ENCODE measurements around the gene MED13L.

The MED13L gene

DNA sequence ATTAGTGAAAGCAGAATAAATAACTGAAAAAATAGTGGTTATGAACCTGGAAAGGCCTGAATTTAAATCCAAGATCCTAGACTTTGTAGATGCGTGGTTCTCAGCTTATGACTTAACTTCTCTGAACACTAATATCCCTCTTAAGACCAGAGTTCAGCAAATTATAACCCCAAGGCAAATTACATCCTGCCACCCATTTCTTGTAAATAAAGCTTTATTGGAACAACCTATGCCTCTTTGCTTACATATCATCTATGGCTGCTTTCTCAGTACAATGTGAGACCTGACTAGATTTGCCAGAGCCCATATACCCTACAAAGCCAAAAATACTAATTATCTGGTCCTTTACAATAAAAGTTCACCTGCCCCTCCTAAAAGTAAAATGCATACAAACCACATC, 199.1 kb downstream of the MED13L start:
- no peak for TF ChIP-seq ZFX (IDR thresholded peaks at IDR 0.05; ENCODE audit: borderline replicate concordance)
- TF ChIP-seq, protein P1, sequence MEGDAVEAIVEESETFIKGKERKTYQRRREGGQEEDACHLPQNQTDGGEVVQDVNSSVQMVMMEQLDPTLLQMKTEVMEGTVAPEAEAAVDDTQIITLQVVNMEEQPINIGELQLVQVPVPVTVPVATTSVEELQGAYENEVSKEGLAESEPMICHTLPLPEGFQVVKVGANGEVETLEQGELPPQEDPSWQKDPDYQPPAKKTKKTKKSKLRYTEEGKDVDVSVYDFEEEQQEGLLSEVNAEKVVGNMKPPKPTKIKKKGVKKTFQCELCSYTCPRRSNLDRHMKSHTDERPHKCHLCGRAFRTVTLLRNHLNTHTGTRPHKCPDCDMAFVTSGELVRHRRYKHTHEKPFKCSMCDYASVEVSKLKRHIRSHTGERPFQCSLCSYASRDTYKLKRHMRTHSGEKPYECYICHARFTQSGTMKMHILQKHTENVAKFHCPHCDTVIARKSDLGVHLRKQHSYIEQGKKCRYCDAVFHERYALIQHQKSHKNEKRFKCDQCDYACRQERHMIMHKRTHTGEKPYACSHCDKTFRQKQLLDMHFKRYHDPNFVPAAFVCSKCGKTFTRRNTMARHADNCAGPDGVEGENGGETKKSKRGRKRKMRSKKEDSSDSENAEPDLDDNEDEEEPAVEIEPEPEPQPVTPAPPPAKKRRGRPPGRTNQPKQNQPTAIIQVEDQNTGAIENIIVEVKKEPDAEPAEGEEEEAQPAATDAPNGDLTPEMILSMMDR (IDR thresholded peaks at IDR 0.05): no peak
- no peak overlapping the region for H3K27ac ChIP-seq

DNA sequence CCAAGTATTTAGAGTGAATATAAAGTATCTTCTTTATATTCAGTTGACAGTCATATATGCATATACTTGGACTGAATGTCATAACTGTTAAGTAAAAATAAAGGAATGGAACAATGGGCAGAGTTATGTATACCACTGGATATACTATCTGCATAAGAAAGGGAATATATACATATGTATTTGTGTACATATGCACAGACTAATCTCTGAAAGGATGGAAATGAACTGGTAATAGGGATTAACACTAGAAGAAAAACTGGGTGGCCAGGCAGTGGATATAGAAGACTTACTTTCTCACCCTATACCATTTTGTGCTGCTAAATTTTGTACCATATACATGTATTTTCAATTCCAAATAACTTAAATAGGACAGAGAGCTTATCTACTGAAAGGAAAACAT, 200.1 kb downstream of the MED13L start:
- TF ChIP-seq, protein P1 (IDR thresholded peaks at IDR 0.05): no peak
- TF ChIP-seq ZFX (IDR thresholded peaks at IDR 0.05; ENCODE audit: borderline replicate concordance): no peak
- H3K27ac ChIP-seq: no peak overlapping the region

DNA sequence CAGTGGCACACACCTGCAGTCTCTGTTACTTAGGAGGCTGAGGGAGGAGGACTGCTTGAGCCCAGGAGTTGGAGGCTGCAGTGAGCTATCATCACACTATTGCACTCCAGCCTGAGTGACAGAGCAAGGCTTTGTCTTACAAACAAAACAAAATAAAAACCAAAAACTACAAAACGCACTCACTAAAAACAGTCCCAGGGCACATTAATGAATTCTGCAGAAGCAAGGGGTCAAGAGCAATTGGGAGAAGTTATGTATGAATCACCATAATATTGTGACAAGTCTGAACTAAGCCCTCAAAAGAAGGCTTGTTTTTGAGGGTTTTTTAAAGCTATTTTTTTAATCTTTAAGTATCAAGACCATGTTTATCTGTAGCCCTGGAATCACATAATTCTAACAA, 201.1 kb downstream of the MED13L start:
- no peak overlapping the region for H3K27ac ChIP-seq
- TF ChIP-seq, protein P1 (IDR thresholded peaks at IDR 0.05): no peak
- TF ChIP-seq ZFX (IDR thresholded peaks at IDR 0.05; ENCODE audit: borderline replicate concordance): no peak

DNA sequence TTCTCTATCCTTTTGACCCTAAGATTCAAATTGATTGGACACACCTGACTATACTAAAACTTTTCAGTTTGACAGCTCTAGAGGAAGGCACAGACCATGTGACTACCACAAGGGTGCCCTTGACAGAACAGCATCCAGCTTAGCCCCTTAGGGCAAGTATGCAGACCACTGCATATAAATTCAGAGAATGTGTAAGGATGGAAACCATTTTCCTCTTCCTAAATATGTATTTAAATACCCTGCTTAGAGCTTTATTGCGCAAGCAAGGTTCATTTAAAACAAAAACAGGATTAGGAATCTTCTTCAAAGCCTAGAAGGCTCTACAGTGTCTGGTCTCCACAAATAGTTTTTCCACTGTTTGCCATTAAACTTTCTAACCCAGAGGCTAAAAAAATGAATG, 202.8 kb downstream of the MED13L start:
- H3K27ac ChIP-seq: no peak overlapping the region
- TF ChIP-seq, protein P1 (IDR thresholded peaks at IDR 0.05): no peak
- no peak for TF ChIP-seq ZFX (IDR thresholded peaks at IDR 0.05; ENCODE audit: borderline replicate concordance)

DNA sequence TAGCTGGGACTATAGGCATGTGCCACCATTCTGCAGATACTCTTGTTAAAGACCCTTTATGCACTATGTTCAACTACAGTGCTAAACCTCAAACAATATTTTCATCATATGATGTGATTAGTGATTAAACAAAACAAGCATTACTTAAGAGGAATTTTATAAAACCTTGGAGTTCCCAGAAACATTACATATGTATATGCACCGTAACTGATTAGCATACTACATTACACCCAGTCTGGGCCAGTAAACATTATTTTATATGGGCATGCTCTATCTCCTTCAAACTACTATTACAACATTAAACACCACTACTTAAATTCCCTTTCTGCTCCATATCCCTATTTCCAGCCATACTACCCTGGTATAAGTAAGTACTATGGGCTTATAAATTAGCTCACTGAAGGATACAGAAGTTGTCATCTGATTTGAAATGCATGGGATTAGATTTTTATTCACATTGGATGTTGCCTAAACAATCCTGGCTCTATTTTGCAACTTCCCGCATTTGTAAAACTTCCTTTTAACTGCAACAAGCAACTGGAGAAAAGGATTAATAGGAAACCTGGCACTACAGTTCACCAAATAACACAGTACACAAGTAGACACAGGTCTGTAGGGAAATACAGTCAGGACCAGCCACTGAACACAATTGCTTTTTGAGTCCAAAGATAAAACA, 205.8 kb downstream of the MED13L start:
- H3K27ac ChIP-seq: no peak overlapping the region
- TF ChIP-seq, protein P1 (IDR thresholded peaks at IDR 0.05): no peak
- TF ChIP-seq ZFX (IDR thresholded peaks at IDR 0.05; ENCODE audit: borderline replicate concordance): no peak

DNA sequence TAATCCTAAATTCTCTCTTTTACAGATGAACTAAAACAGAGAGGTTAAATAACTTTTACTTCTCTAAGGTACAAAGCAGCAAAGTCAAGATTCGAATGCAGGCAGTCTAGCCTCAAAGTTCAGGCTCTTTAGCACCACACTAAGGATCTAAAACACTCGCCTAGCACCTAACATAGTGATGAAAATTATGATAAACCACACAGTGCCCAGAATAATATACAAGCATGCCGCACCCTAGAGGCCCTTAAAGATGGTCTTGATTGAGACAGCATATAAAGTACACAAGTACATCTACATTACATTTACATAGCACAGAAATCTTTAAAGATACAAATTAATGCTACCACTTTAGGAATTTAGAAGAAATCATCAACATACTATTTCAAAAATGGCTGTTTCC, 207.0 kb downstream of the MED13L start:
- TF ChIP-seq ZFX (IDR thresholded peaks at IDR 0.05; ENCODE audit: borderline replicate concordance): no peak
- TF ChIP-seq, protein P1 (IDR thresholded peaks at IDR 0.05): no peak
- H3K27ac ChIP-seq: no peak overlapping the region

DNA sequence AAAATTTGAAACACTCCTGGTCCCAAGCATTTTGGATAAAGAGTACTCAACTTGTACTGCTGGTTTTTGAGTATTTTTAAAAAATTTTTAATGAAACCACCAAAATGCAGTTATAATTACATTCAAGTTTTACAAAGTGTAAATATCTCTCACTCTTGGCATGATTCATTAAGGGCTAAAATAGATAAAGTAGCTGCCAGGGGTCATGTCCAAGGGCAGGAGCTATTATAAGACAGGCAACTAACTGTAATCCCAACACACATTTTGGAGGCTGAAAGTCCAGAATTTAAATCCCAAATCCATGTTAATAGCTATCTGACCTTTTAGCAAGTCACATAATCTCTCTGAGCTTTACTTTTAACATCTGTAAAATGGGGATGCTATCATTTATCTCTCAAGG, 207.6 kb downstream of the MED13L start:
- no peak overlapping the region for H3K27ac ChIP-seq
- no peak for TF ChIP-seq ZFX (IDR thresholded peaks at IDR 0.05; ENCODE audit: borderline replicate concordance)
- TF ChIP-seq, protein P1 (IDR thresholded peaks at IDR 0.05): no peak

All from 22Rv1 (cell line).